ENCODE data around the gene PRPF6.

DNA sequence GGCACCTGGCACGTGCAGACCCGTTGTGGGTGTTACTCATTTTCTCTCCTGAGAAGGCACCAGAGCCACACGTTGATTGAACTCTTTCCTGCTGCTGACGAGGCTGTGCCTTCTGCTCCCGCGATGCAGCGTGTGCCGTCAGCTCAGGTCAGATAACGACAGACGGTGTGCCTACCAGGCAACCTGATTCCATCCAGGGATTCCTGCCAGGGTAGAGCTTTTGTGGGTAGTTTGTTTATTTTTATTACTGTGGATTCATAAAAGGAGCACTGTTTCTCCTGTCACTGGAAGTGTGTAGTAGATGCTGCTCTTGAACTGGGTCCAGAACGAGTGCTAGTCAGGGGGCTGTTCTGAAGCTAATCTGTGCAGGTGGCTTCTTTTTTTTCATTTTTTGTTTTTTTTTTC is 20.7 kb downstream of the PRPF6 start:
- TF ChIP-seq, protein P1, sequence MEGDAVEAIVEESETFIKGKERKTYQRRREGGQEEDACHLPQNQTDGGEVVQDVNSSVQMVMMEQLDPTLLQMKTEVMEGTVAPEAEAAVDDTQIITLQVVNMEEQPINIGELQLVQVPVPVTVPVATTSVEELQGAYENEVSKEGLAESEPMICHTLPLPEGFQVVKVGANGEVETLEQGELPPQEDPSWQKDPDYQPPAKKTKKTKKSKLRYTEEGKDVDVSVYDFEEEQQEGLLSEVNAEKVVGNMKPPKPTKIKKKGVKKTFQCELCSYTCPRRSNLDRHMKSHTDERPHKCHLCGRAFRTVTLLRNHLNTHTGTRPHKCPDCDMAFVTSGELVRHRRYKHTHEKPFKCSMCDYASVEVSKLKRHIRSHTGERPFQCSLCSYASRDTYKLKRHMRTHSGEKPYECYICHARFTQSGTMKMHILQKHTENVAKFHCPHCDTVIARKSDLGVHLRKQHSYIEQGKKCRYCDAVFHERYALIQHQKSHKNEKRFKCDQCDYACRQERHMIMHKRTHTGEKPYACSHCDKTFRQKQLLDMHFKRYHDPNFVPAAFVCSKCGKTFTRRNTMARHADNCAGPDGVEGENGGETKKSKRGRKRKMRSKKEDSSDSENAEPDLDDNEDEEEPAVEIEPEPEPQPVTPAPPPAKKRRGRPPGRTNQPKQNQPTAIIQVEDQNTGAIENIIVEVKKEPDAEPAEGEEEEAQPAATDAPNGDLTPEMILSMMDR (IDR thresholded peaks at IDR 0.05), result no peak
- no peak for TF ChIP-seq POLR2A (IDR thresholded peaks at IDR 0.05)
